ENCODE data around the gene TNIK.

Gene TNIK

DNA sequence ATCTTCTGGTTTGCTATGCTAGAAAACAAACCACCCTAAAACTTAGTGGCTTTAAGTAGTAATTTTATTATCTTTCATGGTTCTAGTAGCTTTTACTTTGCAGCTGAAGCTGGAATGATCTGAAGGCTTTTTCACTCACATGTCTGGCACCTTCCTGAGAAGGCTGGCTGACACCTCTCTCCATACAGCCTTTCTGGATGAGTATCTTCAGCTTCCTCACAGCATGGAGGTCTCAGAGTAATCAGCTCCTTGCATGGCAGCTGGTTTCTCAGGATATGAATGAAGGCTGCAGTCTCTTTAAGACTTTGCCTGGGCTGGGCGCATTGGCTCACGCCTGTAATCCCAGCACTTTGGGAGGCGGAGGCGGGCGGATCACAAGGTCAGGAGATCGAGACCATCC is 50.0 kb downstream of the TNIK start:
- no peak overlapping the region for H3K27ac ChIP-seq
- TF ChIP-seq, protein P1, sequence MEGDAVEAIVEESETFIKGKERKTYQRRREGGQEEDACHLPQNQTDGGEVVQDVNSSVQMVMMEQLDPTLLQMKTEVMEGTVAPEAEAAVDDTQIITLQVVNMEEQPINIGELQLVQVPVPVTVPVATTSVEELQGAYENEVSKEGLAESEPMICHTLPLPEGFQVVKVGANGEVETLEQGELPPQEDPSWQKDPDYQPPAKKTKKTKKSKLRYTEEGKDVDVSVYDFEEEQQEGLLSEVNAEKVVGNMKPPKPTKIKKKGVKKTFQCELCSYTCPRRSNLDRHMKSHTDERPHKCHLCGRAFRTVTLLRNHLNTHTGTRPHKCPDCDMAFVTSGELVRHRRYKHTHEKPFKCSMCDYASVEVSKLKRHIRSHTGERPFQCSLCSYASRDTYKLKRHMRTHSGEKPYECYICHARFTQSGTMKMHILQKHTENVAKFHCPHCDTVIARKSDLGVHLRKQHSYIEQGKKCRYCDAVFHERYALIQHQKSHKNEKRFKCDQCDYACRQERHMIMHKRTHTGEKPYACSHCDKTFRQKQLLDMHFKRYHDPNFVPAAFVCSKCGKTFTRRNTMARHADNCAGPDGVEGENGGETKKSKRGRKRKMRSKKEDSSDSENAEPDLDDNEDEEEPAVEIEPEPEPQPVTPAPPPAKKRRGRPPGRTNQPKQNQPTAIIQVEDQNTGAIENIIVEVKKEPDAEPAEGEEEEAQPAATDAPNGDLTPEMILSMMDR (conservative IDR thresholded peaks at IDR 0.05), result no peak
- no peak for TF ChIP-seq ZFX (IDR thresholded peaks at IDR 0.05)

DNA sequence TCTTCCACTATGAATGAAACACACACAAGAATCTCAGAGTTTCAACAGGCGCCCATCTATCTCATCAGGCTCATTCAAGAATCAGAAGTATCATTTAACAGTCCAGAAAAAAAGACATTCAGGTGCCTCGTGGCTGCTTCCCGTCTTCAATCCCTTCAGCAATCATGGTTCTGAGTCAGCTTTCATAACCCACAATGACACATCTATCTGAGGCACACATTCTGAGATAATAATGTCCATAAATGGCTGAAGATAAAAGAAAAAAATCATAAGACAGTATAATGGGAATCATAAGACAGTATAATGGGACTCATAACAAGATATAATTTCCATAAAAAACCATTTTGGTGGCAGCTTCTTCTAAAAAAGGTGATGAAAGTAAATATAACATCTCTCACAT is 52.4 kb downstream of the TNIK start:
- TF ChIP-seq ZFX (IDR thresholded peaks at IDR 0.05), result no peak
- TF ChIP-seq, protein P1 (conservative IDR thresholded peaks at IDR 0.05), result no peak
- H3K27ac ChIP-seq, result no peak overlapping the region

DNA sequence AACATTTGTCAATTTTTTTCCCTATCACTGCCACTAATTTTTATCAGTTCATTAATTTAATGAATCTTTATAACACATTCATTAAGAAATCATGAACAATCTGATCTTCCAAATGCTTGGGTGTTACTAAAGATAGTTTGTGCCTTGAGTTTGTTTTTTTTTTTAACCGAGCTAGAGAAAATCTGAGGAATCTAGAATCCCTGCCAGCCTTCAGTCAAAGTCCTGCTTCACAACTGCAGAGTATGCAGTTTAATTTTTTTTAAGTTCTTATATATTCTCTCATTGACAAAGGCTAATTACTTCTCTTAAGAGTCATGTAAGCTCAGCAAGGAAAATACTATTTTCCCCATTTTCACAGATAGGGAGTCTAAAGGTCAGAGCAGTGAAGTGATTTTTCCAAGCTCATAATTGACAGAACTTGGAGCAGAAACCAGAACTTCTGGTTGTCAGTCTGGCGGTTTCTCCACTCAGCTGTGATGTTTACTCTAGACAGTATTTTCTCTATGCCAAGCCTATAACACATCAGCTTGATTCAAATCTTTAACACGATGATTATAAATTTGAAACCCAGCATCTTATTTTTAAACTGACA is 55.7 kb downstream of the TNIK start:
- TF ChIP-seq, protein P1 (conservative IDR thresholded peaks at IDR 0.05), result no peak
- TF ChIP-seq ZFX (IDR thresholded peaks at IDR 0.05), result no peak
- no peak overlapping the region for H3K27ac ChIP-seq

DNA sequence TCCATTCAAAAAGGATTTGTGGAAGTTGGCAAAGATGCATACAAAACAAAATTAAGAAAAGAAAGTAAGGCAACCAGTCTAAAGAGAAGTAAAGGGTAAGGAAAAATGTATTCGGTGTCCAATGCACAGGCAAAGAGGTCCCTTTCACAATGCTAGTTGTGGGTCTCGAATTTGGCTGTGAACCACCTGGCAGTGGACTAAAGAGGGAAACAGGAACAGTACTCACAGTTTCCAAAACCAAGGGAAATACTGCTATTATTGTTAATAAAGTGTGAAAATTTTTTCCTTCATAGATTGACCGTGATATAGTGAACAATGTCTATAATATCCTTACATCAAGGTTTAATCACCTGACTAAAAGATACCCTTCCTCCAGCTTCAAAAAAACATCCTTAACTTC is 57.9 kb downstream of the TNIK start:
- no peak overlapping the region for H3K27ac ChIP-seq
- TF ChIP-seq ZFX (IDR thresholded peaks at IDR 0.05), result no peak
- TF ChIP-seq, protein P1 (conservative IDR thresholded peaks at IDR 0.05), result no peak

DNA sequence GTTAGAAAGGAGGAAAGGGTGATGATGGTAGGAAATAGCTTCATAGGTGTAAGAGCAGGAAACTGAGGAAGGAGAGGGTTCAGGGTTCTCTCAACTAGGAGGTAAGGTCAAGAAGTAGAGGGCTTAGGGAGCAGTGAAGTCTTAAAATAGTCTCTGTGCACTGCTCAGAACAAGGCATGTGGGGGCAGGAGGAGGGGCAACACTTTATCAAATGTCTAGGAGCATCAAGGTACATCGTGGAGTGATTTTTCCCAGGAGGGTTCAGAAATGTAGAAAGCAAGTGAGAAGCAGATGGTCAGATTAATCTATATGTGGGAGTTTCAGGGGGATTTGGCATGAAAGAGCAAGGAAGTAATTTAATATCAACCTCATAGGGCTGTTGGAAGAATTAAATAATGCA is 58.8 kb downstream of the TNIK start:
- H3K27ac ChIP-seq, result no peak overlapping the region
- TF ChIP-seq, protein P1 (conservative IDR thresholded peaks at IDR 0.05), result no peak
- TF ChIP-seq ZFX (IDR thresholded peaks at IDR 0.05), result no peak

DNA sequence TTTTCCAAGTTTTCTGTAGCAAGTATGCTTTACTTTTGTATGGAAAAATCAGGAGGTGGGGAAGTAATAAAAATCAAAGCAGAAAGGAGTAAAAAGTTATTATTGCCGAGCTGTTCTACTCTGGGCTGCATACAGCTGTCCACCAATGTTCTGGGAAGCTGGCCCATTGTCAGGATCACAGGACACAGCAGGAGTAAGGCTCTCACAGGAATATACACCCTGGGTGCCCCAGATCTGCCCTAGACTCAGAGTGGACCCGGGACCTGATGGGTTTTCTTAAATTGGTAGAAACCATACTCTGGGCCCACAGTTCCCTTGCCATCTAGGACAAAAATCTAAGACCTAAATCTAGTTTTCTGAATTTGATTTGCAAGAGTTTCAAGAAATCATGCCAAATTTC is 60.4 kb downstream of the TNIK start:
- TF ChIP-seq, protein P1 (conservative IDR thresholded peaks at IDR 0.05), result no peak
- no peak for TF ChIP-seq ZFX (IDR thresholded peaks at IDR 0.05)
- no peak overlapping the region for H3K27ac ChIP-seq

DNA sequence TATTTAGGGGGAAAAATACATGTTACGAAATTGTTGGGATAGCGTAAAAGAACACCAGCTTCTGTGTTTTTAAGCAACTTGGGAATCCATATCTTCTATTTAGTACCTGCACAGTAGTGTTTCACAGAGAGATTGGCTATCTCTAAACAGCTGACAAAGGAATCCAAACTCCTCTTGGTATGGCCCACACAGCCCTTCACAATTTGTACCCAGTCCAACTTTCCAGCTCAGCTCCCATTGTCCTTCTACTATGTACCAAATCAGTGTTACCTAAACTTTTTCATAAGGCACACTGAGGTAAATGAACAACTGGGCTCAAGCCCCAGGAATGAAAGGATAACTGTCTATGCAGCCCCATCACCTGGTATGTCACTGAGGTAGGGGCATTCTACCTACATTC is 61.9 kb downstream of the TNIK start:
- no peak overlapping the region for H3K27ac ChIP-seq
- no peak for TF ChIP-seq ZFX (IDR thresholded peaks at IDR 0.05)
- TF ChIP-seq, protein P1 (conservative IDR thresholded peaks at IDR 0.05), result no peak
